ENCODE data around the gene LCP2. TPM values are rescaled to one million over a fixed set of nuclear protein-coding genes. Genes with fewer than 3 reads are reported as not detected.

Gene LCP2
- total RNA-seq, 2 experiments from 2014 or later = 154 to 155 TPM

DNA sequence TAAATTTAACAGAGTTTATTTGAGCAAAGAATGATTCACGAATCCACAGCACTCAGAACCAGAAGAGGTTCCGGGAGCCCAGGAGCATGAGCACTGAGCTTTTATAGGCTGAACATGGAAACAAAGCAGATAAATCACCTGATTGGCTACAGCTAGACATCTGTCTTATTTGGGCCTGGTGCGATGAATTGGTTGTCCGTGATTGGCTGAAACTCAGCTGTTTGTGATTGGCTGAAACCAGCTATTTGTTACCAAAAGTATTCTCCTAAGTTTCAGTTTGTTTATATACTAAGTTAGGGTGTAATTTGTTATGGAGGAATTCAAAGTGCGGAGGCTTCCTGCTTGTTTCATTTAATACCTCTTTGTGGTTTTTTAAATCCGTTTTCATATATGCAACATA, 15.8 kb upstream of the LCP2 start:
- intact Hi-C loops (cut with DNase I, micrococcal nuclease) = loop anchor here in 1 of 2 experiments (1.0 kb wide), 3 partner anchors 10 to 39 kb away; no protein-coding TSS in a partner anchor
- ChIA-PET CTCF (interaction anchor here (0.8 to 2.0 kb wide), 10 partner anchors 8 to 87 kb away, joined by 3 to 9 read pairs (median 4); partner anchors contain the start of gene LCP2), POLR2A (interaction anchor here (1.1 to 4.4 kb wide), 19 partner anchors 9 to 66 kb away, joined by 4 to 53 read pairs (median 8); partner anchors contain the start of gene LCP2)
- H3K4me3 ChIP-seq (ENCODE audit: low read length) = no peak overlapping the region
- peak in 6 of 14 experiments; percentile 24 to 81 (median 66) for DNase-seq
- Mint-ChIP-seq H3K9me3 (no peaks in the 10 kb centered on the region), H3K36me3 (ENCODE audit: low read depth) (no peaks in the 10 kb centered on the region), H3K4me3 (peak overlapping the region; percentile 79), H3K4me1 (ENCODE audit: low read depth) (peaks cover 90% of the 10 kb centered on the region), H3K27me3 (no peaks in the 10 kb centered on the region), H3K27ac (peak overlapping the region; percentile 91)
- H3K27me3 ChIP-seq (ENCODE audit: control insufficient read depth in 1 of 2, insufficient read depth in 2 of 2, low read length in 2 of 2) = no peaks in the 10 kb centered on the region
- TF ChIP-seq, protein P1, sequence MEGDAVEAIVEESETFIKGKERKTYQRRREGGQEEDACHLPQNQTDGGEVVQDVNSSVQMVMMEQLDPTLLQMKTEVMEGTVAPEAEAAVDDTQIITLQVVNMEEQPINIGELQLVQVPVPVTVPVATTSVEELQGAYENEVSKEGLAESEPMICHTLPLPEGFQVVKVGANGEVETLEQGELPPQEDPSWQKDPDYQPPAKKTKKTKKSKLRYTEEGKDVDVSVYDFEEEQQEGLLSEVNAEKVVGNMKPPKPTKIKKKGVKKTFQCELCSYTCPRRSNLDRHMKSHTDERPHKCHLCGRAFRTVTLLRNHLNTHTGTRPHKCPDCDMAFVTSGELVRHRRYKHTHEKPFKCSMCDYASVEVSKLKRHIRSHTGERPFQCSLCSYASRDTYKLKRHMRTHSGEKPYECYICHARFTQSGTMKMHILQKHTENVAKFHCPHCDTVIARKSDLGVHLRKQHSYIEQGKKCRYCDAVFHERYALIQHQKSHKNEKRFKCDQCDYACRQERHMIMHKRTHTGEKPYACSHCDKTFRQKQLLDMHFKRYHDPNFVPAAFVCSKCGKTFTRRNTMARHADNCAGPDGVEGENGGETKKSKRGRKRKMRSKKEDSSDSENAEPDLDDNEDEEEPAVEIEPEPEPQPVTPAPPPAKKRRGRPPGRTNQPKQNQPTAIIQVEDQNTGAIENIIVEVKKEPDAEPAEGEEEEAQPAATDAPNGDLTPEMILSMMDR (IDR thresholded peaks at IDR 0.05) = no peak
- no peaks in the 10 kb centered on the region for H3K9me3 ChIP-seq (ENCODE audit: control insufficient read depth in 1 of 2, insufficient read depth in 1 of 2, low read length in 2 of 2)
- peaks cover 49% of the 10 kb centered on the region for H3K4me1 ChIP-seq (ENCODE audit: insufficient read depth, low read length)
- peak overlapping the region; percentile 80 to 83 for H3K27ac ChIP-seq (ENCODE audit: low read depth in 1 of 2, low read length in 2 of 2)
- no peaks in the 10 kb centered on the region for H3K36me3 ChIP-seq (ENCODE audit: insufficient read depth, low read length)
- ATAC-seq (ENCODE audit: poor library complexity) = peak; percentile 62

- no peaks in the 10 kb centered on the region for H3K36me3 Mint-ChIP-seq (ENCODE audit: low read depth)
- peak overlapping the region; percentile 91 for H3K27ac Mint-ChIP-seq
- intact Hi-C loops (cut with DNase I, micrococcal nuclease) = loop anchor here in 1 of 2 experiments (1.0 kb wide), 3 partner anchors 9 to 38 kb away; no protein-coding TSS in a partner anchor
- CTCF ChIA-PET = interaction anchor here (1.0 to 2.0 kb wide), 7 partner anchors 8 to 39 kb away, joined by 3 to 9 read pairs (median 3); no protein-coding TSS in a partner anchor
- no peaks in the 10 kb centered on the region for H3K36me3 ChIP-seq (ENCODE audit: insufficient read depth, low read length)
- H3K27me3 ChIP-seq (ENCODE audit: control insufficient read depth in 1 of 2, insufficient read depth in 2 of 2, low read length in 2 of 2) = no peaks in the 10 kb centered on the region
- POLR2A ChIA-PET = interaction anchor here (1.3 to 4.4 kb wide), 13 partner anchors 9 to 66 kb away, joined by 4 to 53 read pairs (median 14); partner anchors contain the start of gene LCP2
- peaks cover 56% of the 10 kb centered on the region for H3K4me1 ChIP-seq (ENCODE audit: insufficient read depth, low read length)
- DNase-seq = peak in 8 of 14 experiments; percentile 44 to 92 (median 61)
- H3K27me3 Mint-ChIP-seq = no peaks in the 10 kb centered on the region
- TF ChIP-seq, protein P1 (IDR thresholded peaks at IDR 0.05) = no peak
- H3K27ac ChIP-seq (ENCODE audit: low read depth in 1 of 2, low read length in 2 of 2) = peak overlapping the region; percentile 80 to 83
- H3K4me3 Mint-ChIP-seq = peak overlapping the region; percentile 71
- peak overlapping the region; percentile 6 for H3K4me3 ChIP-seq (ENCODE audit: low read length)
- peak; percentile 87 for ATAC-seq (ENCODE audit: poor library complexity)
- H3K4me1 Mint-ChIP-seq (ENCODE audit: low read depth) = peaks cover 87% of the 10 kb centered on the region
- no peaks in the 10 kb centered on the region for H3K9me3 ChIP-seq (ENCODE audit: control insufficient read depth in 1 of 2, insufficient read depth in 1 of 2, low read length in 2 of 2)
- no peaks in the 10 kb centered on the region for H3K9me3 Mint-ChIP-seq
Measured at GRCh38 chr5:170312666-170313065, 15.1 kb upstream of the LCP2 start.

- no peak overlapping the region for H3K4me3 ChIP-seq (ENCODE audit: low read length)
- peak overlapping the region; percentile 91 for H3K27ac Mint-ChIP-seq
- H3K4me3 Mint-ChIP-seq = peak overlapping the region; percentile 71
- H3K36me3 ChIP-seq (ENCODE audit: insufficient read depth, low read length) = no peaks in the 10 kb centered on the region
- H3K9me3 ChIP-seq (ENCODE audit: control insufficient read depth in 1 of 2, insufficient read depth in 1 of 2, low read length in 2 of 2) = no peaks in the 10 kb centered on the region
- intact Hi-C loops (cut with DNase I, micrococcal nuclease) = no loop called here
- no peaks in the 10 kb centered on the region for H3K9me3 Mint-ChIP-seq
- peaks cover 87% of the 10 kb centered on the region for H3K4me1 Mint-ChIP-seq (ENCODE audit: low read depth)
- ChIA-PET CTCF (interaction anchor here (1.0 to 2.0 kb wide), 6 partner anchors 9 to 38 kb away, joined by 3 to 9 read pairs (median 4); no protein-coding TSS in a partner anchor), POLR2A (interaction anchor here (1.8 to 4.4 kb wide), 8 partner anchors 8 to 38 kb away, joined by 7 to 53 read pairs (median 22); partner anchors contain the start of gene LCP2)
- TF ChIP-seq, protein P1 (IDR thresholded peaks at IDR 0.05) = no peak
- no peak for DNase-seq
- H3K27ac ChIP-seq (ENCODE audit: low read depth in 1 of 2, low read length in 2 of 2) = peak overlapping the region; percentile 80 to 83
- H3K36me3 Mint-ChIP-seq (ENCODE audit: low read depth) = no peaks in the 10 kb centered on the region
- no peaks in the 10 kb centered on the region for H3K27me3 ChIP-seq (ENCODE audit: control insufficient read depth in 1 of 2, insufficient read depth in 2 of 2, low read length in 2 of 2)
- no peaks in the 10 kb centered on the region for H3K27me3 Mint-ChIP-seq
- no peak for ATAC-seq (ENCODE audit: poor library complexity)
- H3K4me1 ChIP-seq (ENCODE audit: insufficient read depth, low read length) = peaks cover 56% of the 10 kb centered on the region
Measured at GRCh38 chr5:170312301-170312595, 14.7 kb upstream of the LCP2 start.
